Neural progenitor cell (in vitro differentiated cells): ENCODE data around the gene GPR183. TPM values are rescaled to one million over a fixed set of nuclear protein-coding genes. Genes with fewer than 3 reads are reported as not detected.

Experiments used
- DNase-seq: peaks from one replicate; pipeline ENCODE4 v3.0.0-alpha.2; 2016; ENCODE audit warnings: low spot score
- H2AFZ ChIP-seq: fragments of 200-600 bp; sonication (generic); replicated peaks from 2 replicates; pipeline ENCODE4 v1.6.1; 2016; ENCODE audit warnings: antibody characterized with exemption
- H3F3A ChIP-seq: fragments of 200-600 bp; sonication (generic); 2 replicates; pipeline ENCODE4 v1.6.1; 2016; ENCODE audit warnings: antibody characterized with exemption, low read depth
- H3K27ac ChIP-seq: fragments of 200-600 bp; sonication (generic); 2 replicates; pipeline ENCODE4 v1.5.1; 2016; ENCODE audit warnings: mild to moderate bottlenecking
- H3K27me3 ChIP-seq: fragments of 200-600 bp; sonication (generic); 2 replicates; pipeline ENCODE4 v1.6.1; 2016; ENCODE audit warnings: mild to moderate bottlenecking, moderate library complexity
- H3K36me3 ChIP-seq: fragments of 200-600 bp; sonication (generic); 2 replicates; pipeline ENCODE4 v1.5.1; 2016
- H3K4me1 ChIP-seq: fragments of 200-600 bp; sonication (generic); 2 replicates; pipeline ENCODE4 v1.6.1; 2016; ENCODE audit warnings: mixed run types
- H3K4me2 ChIP-seq: fragments of 200-600 bp; sonication (generic); 2 replicates; pipeline ENCODE4 v1.6.1; 2016
- H3K4me3 ChIP-seq: fragments of 200-600 bp; sonication (generic); 2 replicates; pipeline ENCODE4 v1.5.1; 2016
- H3K79me2 ChIP-seq: fragments of 200-600 bp; sonication (generic); 2 replicates; pipeline ENCODE4 v1.6.1; 2016; ENCODE audit warnings: low read depth
- H3K9ac ChIP-seq: fragments of 200-600 bp; sonication (generic); 2 replicates; pipeline ENCODE4 v1.6.1; 2016
- H3K9me3 ChIP-seq: fragments of 200-600 bp; sonication (generic); 2 replicates; pipeline ENCODE4 v1.5.1; 2016; ENCODE audit warnings: low read depth
- H4K20me1 ChIP-seq: fragments of 200-600 bp; sonication (generic); 2 replicates; pipeline ENCODE4 v1.6.1; 2016; ENCODE audit warnings: low read depth
- H3K27ac Mint-ChIP-seq: 3 replicates; pipeline ENCODE4 v1.8.0; 2021; ENCODE audit warnings: mixed read lengths
- H3K27me3 Mint-ChIP-seq: 2 replicates; pipeline ENCODE4 v1.8.0; 2022; ENCODE audit warnings: low read depth, mild to moderate bottlenecking, inconsistent platforms, moderate library complexity, mixed read lengths; ENCODE audit not compliant: insufficient read depth
- H3K36me3 Mint-ChIP-seq: 3 replicates; pipeline ENCODE4 v1.8.0; 2021; ENCODE audit warnings: mixed read lengths
- H3K4me1 Mint-ChIP-seq: 3 replicates; pipeline ENCODE4 v1.8.0; 2021; ENCODE audit warnings: mixed read lengths
- H3K4me3 Mint-ChIP-seq: 3 replicates; pipeline ENCODE4 v1.8.0; 2021; ENCODE audit warnings: mild to moderate bottlenecking, moderate library complexity, mixed read lengths
- H3K9me3 Mint-ChIP-seq: 3 replicates; pipeline ENCODE4 v1.8.0; 2020; ENCODE audit warnings: mixed read lengths
- CTCF ChIP-seq: fragments of 200-600 bp; sonication (generic); IDR thresholded peaks from 2 replicates; pipeline ENCODE4 v1.5.1; 2017; ENCODE audit warnings: antibody characterized with exemption, mild to moderate bottlenecking
- EZH2 ChIP-seq: fragments of 200-600 bp; sonication (generic); IDR thresholded peaks from 2 replicates; pipeline ENCODE4 v1.6.1; 2017; ENCODE audit warnings: antibody characterized with exemption, mild to moderate bottlenecking, moderate library complexity
- EZH2phosphoT487 ChIP-seq: fragments of 200-600 bp; sonication (generic); IDR thresholded peaks from 2 replicates; pipeline ENCODE4 v1.6.1; 2017; ENCODE audit warnings: antibody characterized with exemption
- total RNA-seq: library from RNA; depleted of rRNA; stranded (reverse); fragments of >200 nt; gene quantifications from 2 replicates; pipeline ENCODE4 v1.2.3, GENCODE V29; 2015; ENCODE audit warnings: low replicate concordance

GPR183 gene
- total RNA-seq, 1 donor from 2014 or later: not detected

- Mint-ChIP-seq H3K27me3 (no peaks in the 10 kb centered on the region), H3K4me1 (peaks cover 11% of the 10 kb centered on the region), H3K9me3 (no peaks in the 10 kb centered on the region), H3K27ac (no peak overlapping the region), H3K36me3 (peaks cover 10% of the 10 kb centered on the region), H3K4me3 (no peak overlapping the region)
- H3K79me2 ChIP-seq: no peaks in the 10 kb centered on the region
- no peaks in the 10 kb centered on the region for H3K4me1 ChIP-seq
- no peaks in the 10 kb centered on the region for H3K36me3 ChIP-seq
- no peak overlapping the region for H3K27ac ChIP-seq
- H3K9ac ChIP-seq: no peak overlapping the region
- H2AFZ ChIP-seq: no peak overlapping the region
- H3K4me2 ChIP-seq: no peak overlapping the region
- no peaks in the 10 kb centered on the region for H3K9me3 ChIP-seq
- no peak overlapping the region for H3K4me3 ChIP-seq
- no peaks in the 10 kb centered on the region for H3K27me3 ChIP-seq
- peaks cover 23% of the 10 kb centered on the region for H4K20me1 ChIP-seq
- H3F3A ChIP-seq: no peaks in the 10 kb centered on the region
- DNase-seq: no peak
- TF ChIP-seq CTCF (no peak), EZH2 (no peak), EZH2phosphoT487 (no peak)
These were observed 3.2 kb downstream of the GPR183 start for GRCh38 chr13:99303863-99304521.

DNA sequence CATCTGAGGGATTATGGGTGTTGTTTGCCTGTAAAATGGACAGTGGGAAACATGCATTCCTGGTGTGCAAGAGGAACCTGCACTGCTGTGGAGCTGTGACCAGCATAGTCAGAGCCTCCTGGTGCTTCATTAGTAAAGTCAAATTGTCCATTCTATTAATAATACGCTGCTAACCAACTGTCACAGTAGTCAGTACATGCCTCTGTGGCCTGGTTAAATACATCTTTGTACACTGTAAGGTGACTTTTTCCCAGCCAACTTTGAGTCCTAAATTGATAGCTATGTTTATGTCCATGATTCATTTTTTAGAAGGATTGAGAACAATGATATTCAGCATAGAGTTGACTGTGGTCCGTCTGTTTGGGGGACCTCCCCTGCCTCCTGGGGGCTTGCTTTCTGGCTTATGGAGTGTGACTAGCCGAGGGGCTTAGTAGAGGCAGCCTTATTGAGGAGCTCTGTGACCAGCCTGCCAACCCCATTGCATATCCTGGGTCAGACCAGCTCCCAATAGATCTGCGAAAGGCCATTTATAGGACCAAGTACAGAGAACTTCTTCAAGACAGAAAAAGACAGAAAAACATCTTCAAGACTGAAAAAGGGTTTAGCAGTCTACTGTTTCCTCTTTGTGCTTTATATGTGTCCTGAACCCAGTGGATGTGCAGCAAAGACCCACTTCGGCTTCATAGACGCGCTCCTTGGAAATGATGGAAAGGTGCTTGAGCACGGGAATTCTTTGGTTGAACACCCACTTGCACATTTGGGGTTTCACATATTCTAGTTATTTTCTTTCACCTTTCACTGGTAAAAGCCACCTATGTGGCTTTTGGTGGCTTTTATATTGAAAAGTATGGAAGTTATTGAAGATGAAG, 4.3 kb downstream of the GPR183 start:
- Mint-ChIP-seq H3K4me1 (peaks cover 11% of the 10 kb centered on the region), H3K4me3 (no peak overlapping the region), H3K36me3 (peaks cover 5% of the 10 kb centered on the region), H3K9me3 (no peaks in the 10 kb centered on the region), H3K27ac (no peak overlapping the region), H3K27me3 (no peaks in the 10 kb centered on the region)
- Histone ChIP-seq H3K9me3 (no peaks in the 10 kb centered on the region), H3K9ac (no peak overlapping the region), H3F3A (no peaks in the 10 kb centered on the region), H3K27ac (no peak overlapping the region), H3K27me3 (no peaks in the 10 kb centered on the region), H4K20me1 (peaks cover 23% of the 10 kb centered on the region), H2AFZ (no peak overlapping the region), H3K36me3 (no peaks in the 10 kb centered on the region), H3K79me2 (no peaks in the 10 kb centered on the region), H3K4me1 (no peaks in the 10 kb centered on the region), H3K4me3 (no peak overlapping the region), H3K4me2 (no peak overlapping the region)
- TF ChIP-seq EZH2phosphoT487 (no peak), CTCF (no peak), EZH2 (no peak)
- DNase-seq: no peak

DNA sequence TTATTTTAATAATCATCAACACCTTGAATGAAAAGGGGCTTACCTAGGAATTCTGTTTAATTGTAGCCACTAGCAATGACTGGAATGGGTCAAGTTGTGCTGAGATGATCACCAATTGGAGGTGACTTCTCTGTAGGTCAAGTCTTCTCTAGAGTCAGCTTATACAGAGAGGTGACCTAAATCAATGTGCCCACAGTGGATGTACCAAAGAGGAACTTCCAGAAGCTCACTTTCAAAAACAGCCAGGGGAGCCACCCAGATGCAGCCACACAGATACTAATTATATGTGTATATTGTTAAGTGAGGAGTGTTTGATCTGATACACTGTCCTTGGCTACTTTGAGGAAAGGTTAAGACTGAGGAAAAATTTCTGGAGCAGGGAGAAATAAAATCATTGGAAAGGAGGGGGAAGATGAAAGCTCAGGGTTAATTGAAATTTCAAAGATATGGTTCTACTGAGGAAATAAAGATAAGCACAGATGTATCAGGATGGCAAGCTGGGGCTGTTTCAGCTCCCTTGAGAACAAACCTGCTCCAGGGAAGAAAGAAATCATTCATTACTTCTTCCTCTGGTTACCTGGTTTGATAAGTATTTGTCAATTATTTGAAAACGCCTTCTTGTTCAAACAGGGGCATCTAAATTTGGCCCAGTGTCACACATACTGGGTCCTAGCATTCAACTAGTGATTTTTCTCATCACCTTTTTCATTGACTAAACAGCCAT, 5.1 kb downstream of the GPR183 start:
- Histone ChIP-seq H3F3A (no peaks in the 10 kb centered on the region), H3K9ac (no peak overlapping the region), H3K79me2 (no peaks in the 10 kb centered on the region), H3K4me2 (no peak overlapping the region), H3K9me3 (no peaks in the 10 kb centered on the region), H2AFZ (no peak overlapping the region), H3K27ac (no peak overlapping the region), H4K20me1 (peaks cover 23% of the 10 kb centered on the region), H3K27me3 (no peaks in the 10 kb centered on the region), H3K36me3 (no peaks in the 10 kb centered on the region), H3K4me3 (no peak overlapping the region), H3K4me1 (no peaks in the 10 kb centered on the region)
- DNase-seq: no peak
- Mint-ChIP-seq H3K4me1 (peaks cover 3% of the 10 kb centered on the region), H3K27ac (no peak overlapping the region), H3K9me3 (no peaks in the 10 kb centered on the region), H3K27me3 (no peaks in the 10 kb centered on the region), H3K4me3 (no peak overlapping the region), H3K36me3 (peaks cover 5% of the 10 kb centered on the region)
- TF ChIP-seq CTCF (no peak), EZH2 (no peak), EZH2phosphoT487 (no peak)
